Ovary (tissue), 3 donors: ENCODE data around the gene PLCB1.

Experiments used
- POLR2A ChIP-seq: fragments of 450-650 bp; IDR thresholded peaks from one replicate; pipeline ENCODE4 v1.6.1; 2017; ENCODE audit warnings: antibody characterized with exemption, mild to moderate bottlenecking, moderate library complexity
- TF ChIP-seq, protein P1 (sequence below), 3 donors: fragments of 450-650 bp in 2 of 3; fragments of 200-600 bp in 1 of 3; IDR thresholded peaks; one replicate each; pipeline versions ENCODE4 v1.5.1 to v1.8.0; 2016 to 2022; ENCODE audit warnings: antibody characterized with exemption in 3 of 3, mild to moderate bottlenecking in 1 of 3
- donor health status: DM: no; HTN: no; CAD: no.

DNA sequence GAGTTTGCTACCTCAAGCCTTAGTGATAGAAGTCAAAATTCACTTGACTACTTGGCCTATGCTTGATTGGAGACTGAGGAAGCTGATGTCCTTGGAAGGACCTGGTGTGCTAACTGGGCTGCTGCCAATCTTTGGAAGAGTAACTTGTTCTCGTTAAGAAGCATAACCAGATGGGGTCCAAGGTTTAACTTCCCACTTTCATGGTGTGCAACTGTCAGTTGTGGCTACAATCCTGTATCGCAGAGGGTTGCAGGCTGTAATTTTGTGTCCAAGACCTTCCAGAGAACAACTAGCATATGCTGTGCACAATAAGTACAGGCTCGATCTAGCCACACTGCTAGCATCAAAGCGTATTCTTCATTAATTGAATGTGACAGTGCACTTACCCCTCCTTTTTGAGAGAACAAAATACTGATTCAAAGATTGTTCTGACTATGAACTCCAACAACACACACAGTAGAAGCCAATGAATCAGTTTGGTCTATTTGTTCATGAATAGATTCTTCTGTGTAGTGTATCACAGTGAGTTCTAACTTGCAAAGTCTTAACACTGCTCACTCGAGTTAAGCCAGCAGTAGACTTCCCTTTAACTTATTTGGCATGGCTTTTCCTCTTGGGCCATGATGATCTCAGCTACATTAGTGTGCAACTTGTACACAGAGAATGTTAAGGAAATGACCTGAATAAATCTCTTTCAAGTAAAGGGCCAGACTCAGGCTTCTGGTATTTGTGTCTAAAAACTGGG, 15.8 kb upstream of the PLCB1 start:
- TF ChIP-seq, protein P1, sequence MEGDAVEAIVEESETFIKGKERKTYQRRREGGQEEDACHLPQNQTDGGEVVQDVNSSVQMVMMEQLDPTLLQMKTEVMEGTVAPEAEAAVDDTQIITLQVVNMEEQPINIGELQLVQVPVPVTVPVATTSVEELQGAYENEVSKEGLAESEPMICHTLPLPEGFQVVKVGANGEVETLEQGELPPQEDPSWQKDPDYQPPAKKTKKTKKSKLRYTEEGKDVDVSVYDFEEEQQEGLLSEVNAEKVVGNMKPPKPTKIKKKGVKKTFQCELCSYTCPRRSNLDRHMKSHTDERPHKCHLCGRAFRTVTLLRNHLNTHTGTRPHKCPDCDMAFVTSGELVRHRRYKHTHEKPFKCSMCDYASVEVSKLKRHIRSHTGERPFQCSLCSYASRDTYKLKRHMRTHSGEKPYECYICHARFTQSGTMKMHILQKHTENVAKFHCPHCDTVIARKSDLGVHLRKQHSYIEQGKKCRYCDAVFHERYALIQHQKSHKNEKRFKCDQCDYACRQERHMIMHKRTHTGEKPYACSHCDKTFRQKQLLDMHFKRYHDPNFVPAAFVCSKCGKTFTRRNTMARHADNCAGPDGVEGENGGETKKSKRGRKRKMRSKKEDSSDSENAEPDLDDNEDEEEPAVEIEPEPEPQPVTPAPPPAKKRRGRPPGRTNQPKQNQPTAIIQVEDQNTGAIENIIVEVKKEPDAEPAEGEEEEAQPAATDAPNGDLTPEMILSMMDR (IDR thresholded peaks at IDR 0.05) = no peak
- no peak for TF ChIP-seq POLR2A
